Skeletal muscle cell (primary cell): ENCODE measurements around the gene PGLYRP3.
"Not testable (repeated sequence)": the region's sequence is repeated elsewhere in the genome, so short reads cannot be mapped to it uniquely, and the experiment has no call there.

Experiments used
- DNase-seq: peaks from one replicate; pipeline ENCODE4 v3.0.0-alpha.2; 2010; ENCODE audit warnings: low read depth
- H3K4me3 ChIP-seq: 2 replicates; pipeline ENCODE4 v1.5.1; 2011; ENCODE audit warnings: low read depth, mild to moderate bottlenecking, control low read depth, low read length, moderate library complexity

PGLYRP3 gene

GRCh38 chr1:153322568-153322967 lies 9.8 kb upstream of the PGLYRP3 start:
- DNase-seq: no peak
- H3K4me3 ChIP-seq: no peak overlapping the region

- not testable (repeated sequence) for H3K4me3 ChIP-seq, DNase-seq
Observed at GRCh38 chr1:153318145-153318544, 5.4 kb upstream of the PGLYRP3 start.

GRCh38 chr1:153316013-153316412 lies 3.3 kb upstream of the PGLYRP3 start:
- not testable (repeated sequence) for DNase-seq, H3K4me3 ChIP-seq

GRCh38 chr1:153314388-153314787 lies 1.6 kb upstream of the PGLYRP3 start:
- not testable (repeated sequence) for DNase-seq, H3K4me3 ChIP-seq

- no peak for DNase-seq
- no peak overlapping the region for H3K4me3 ChIP-seq
Observed at GRCh38 chr1:153313288-153313687, 536 bp upstream of the PGLYRP3 start.

GRCh38 chr1:153310526-153310925 lies 2.2 kb downstream of the PGLYRP3 start:
- H3K4me3 ChIP-seq: no peak overlapping the region
- no peak for DNase-seq

GRCh38 chr1:153309441-153309840 lies 3.3 kb downstream of the PGLYRP3 start:
- DNase-seq: no peak
- H3K4me3 ChIP-seq: no peak overlapping the region

GRCh38 chr1:153308540-153308939 lies 4.2 kb downstream of the PGLYRP3 start:
- no peak overlapping the region for H3K4me3 ChIP-seq
- no peak for DNase-seq

GRCh38 chr1:153307221-153307600 lies 5.5 kb downstream of the PGLYRP3 start:
- DNase-seq: no peak
- no peak overlapping the region for H3K4me3 ChIP-seq

GRCh38 chr1:153306303-153307220 lies 6.2 kb downstream of the PGLYRP3 start:
- H3K4me3 ChIP-seq: no peak overlapping the region
- no peak for DNase-seq

- no peak for DNase-seq
- no peak overlapping the region for H3K4me3 ChIP-seq
Observed at GRCh38 chr1:153305682-153306081, 7.1 kb downstream of the PGLYRP3 start.

- DNase-seq: no peak
Observed at GRCh38 chr1:153302308-153302707, 10.4 kb downstream of the PGLYRP3 start.

GRCh38 chr1:153293851-153294250 lies 18.9 kb downstream of the PGLYRP3 start:
- H3K4me3 ChIP-seq: no peak overlapping the region
- DNase-seq: no peak

More at GRCh38 chr1:153302308-153302707, 10.4 kb downstream of the PGLYRP3 start:
- no peak overlapping the region for H3K4me3 ChIP-seq

- H3K4me3 ChIP-seq: no peak overlapping the region
- DNase-seq: no peak
Observed at GRCh38 chr1:153293480-153293775, 19.3 kb downstream of the PGLYRP3 start.

- no peak overlapping the region for H3K4me3 ChIP-seq
- DNase-seq: no peak
Observed at GRCh38 chr1:153292740-153293479, 19.8 kb downstream of the PGLYRP3 start.

- no peak overlapping the region for H3K4me3 ChIP-seq
- no peak for DNase-seq
Observed at GRCh38 chr1:153292185-153292584, 20.6 kb downstream of the PGLYRP3 start.

GRCh38 chr1:153291514-153291913 lies 21.2 kb downstream of the PGLYRP3 start:
- DNase-seq: no peak
- no peak overlapping the region for H3K4me3 ChIP-seq

GRCh38 chr1:153288634-153289275 lies 24.0 kb downstream of the PGLYRP3 start:
- H3K4me3 ChIP-seq: no peak overlapping the region
- no peak for DNase-seq

- no peak for DNase-seq
- H3K4me3 ChIP-seq: no peak overlapping the region
Observed at GRCh38 chr1:153277852-153278251, 34.9 kb downstream of the PGLYRP3 start.

- DNase-seq: no peak
- no peak overlapping the region for H3K4me3 ChIP-seq
Observed at GRCh38 chr1:153272186-153272585, 40.6 kb downstream of the PGLYRP3 start.
